Measurements from ENCODE around the gene CPSF4L.

CPSF4L gene

DNA sequence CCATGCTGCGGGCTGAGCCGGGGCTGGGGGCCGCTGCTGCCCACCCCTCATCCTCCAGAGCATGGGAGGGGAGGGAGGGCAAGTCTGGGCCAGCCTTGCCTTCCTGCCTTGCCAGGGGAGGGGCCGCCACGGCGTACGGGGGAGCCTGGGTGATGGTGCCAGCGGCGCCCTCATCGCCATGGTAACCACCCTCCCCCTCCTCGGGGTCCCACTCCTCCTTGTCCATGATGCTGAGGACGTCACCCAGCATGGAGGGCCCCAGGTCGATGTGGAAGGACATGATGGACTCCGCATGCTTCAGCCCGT, 23.9 kb upstream of the CPSF4L start:
- no peak overlapping the region for H3K27ac ChIP-seq (replicated peaks)
- no peaks in the 10 kb centered on the region for H3K27me3 ChIP-seq (ENCODE audit: insufficient read depth, poor library complexity, severe bottlenecking)
- TF ChIP-seq, protein P1, sequence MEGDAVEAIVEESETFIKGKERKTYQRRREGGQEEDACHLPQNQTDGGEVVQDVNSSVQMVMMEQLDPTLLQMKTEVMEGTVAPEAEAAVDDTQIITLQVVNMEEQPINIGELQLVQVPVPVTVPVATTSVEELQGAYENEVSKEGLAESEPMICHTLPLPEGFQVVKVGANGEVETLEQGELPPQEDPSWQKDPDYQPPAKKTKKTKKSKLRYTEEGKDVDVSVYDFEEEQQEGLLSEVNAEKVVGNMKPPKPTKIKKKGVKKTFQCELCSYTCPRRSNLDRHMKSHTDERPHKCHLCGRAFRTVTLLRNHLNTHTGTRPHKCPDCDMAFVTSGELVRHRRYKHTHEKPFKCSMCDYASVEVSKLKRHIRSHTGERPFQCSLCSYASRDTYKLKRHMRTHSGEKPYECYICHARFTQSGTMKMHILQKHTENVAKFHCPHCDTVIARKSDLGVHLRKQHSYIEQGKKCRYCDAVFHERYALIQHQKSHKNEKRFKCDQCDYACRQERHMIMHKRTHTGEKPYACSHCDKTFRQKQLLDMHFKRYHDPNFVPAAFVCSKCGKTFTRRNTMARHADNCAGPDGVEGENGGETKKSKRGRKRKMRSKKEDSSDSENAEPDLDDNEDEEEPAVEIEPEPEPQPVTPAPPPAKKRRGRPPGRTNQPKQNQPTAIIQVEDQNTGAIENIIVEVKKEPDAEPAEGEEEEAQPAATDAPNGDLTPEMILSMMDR (IDR thresholded peaks at IDR 0.05; ENCODE audit: insufficient read depth, low read length) = no peak
- TF ChIP-seq SPI1 (IDR thresholded peaks at IDR 0.05; ENCODE audit: borderline replicate concordance, low read depth) (no peak), POLR2AphosphoS5 (IDR thresholded peaks at IDR 0.05; ENCODE audit: low read depth) (no peak)
- TF ChIP-seq, protein P2, sequence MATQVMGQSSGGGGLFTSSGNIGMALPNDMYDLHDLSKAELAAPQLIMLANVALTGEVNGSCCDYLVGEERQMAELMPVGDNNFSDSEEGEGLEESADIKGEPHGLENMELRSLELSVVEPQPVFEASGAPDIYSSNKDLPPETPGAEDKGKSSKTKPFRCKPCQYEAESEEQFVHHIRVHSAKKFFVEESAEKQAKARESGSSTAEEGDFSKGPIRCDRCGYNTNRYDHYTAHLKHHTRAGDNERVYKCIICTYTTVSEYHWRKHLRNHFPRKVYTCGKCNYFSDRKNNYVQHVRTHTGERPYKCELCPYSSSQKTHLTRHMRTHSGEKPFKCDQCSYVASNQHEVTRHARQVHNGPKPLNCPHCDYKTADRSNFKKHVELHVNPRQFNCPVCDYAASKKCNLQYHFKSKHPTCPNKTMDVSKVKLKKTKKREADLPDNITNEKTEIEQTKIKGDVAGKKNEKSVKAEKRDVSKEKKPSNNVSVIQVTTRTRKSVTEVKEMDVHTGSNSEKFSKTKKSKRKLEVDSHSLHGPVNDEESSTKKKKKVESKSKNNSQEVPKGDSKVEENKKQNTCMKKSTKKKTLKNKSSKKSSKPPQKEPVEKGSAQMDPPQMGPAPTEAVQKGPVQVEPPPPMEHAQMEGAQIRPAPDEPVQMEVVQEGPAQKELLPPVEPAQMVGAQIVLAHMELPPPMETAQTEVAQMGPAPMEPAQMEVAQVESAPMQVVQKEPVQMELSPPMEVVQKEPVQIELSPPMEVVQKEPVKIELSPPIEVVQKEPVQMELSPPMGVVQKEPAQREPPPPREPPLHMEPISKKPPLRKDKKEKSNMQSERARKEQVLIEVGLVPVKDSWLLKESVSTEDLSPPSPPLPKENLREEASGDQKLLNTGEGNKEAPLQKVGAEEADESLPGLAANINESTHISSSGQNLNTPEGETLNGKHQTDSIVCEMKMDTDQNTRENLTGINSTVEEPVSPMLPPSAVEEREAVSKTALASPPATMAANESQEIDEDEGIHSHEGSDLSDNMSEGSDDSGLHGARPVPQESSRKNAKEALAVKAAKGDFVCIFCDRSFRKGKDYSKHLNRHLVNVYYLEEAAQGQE (IDR thresholded peaks at IDR 0.05; ENCODE audit: insufficient replicate concordance, low read depth) = no peak
- no peak for DNase-seq (ENCODE audit: low read depth in 1 of 2, low spot score in 1 of 2)
- H3K4me3 ChIP-seq (replicated peaks; ENCODE audit: insufficient read depth, low read length) = no peak overlapping the region

DNA sequence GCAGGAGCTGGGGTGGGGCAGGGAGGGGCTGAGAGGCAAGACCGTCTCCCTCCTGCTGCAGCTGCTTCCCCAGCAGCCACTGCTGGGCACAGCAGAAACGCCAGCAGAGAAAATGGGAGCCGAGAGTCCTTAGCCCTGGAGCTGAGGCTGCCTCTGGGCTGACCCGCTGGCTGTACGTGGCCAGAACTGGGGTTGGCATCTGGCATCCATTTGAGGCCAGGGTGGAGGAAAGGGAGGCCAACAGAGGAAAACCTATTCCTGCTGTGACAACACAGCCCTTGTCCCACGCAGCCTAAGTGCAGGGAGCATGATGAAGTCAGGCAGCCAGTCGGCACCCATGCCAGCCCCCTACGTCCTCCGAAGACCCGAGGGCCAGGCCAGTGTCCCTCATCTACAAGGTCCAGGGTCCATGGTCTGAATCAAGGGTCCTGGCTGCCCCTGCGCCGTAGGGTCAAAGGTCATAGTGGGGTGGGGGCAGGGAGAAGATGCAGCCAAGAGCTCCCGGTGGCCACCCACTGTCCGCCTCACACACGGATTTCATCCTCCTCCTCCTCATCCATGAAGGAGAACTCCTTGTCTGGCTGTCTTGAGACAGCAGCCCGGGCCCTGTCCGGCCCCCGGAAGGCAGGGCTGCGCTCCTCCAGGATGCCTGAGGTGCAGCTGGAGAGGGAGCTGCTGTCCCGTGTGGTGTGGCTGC, 23.4 kb upstream of the CPSF4L start:
- no peak for DNase-seq (ENCODE audit: low read depth in 1 of 2, low spot score in 1 of 2)
- no peak overlapping the region for H3K27ac ChIP-seq (replicated peaks)
- TF ChIP-seq SPI1 (IDR thresholded peaks at IDR 0.05; ENCODE audit: borderline replicate concordance, low read depth) (no peak), POLR2AphosphoS5 (IDR thresholded peaks at IDR 0.05; ENCODE audit: low read depth) (no peak)
- H3K27me3 ChIP-seq (ENCODE audit: insufficient read depth, poor library complexity, severe bottlenecking) = no peaks in the 10 kb centered on the region
- no peak overlapping the region for H3K4me3 ChIP-seq (replicated peaks; ENCODE audit: insufficient read depth, low read length)

DNA sequence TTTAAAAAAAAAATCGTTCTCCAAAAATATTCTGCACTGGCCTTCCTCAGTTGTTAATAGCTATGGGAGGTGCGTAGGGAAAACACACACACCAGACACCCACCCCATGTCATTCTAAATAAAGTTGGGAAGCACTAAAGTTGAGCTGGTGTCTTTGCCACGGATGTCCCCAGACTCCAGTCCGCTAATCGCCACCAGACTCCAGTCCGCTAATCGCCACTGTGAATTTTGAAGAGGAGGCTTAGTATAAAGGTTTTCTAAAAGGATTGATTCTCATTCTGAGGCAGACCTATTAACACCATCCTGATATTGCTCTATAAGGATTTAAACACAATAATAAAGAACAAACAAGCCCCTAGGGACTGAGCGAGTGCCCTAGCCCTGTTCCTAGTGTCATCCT, 22.7 kb upstream of the CPSF4L start:
- TF ChIP-seq, protein P1 (IDR thresholded peaks at IDR 0.05; ENCODE audit: insufficient read depth, low read length) = no peak
- no peak for TF ChIP-seq SPI1 (IDR thresholded peaks at IDR 0.05; ENCODE audit: borderline replicate concordance, low read depth)
- no peak for TF ChIP-seq GABPA (IDR thresholded peaks at IDR 0.05; ENCODE audit: low read depth)
- no peak for TF ChIP-seq POLR2AphosphoS5 (IDR thresholded peaks at IDR 0.05; ENCODE audit: low read depth)
- TF ChIP-seq, protein P2 (IDR thresholded peaks at IDR 0.05; ENCODE audit: insufficient replicate concordance, low read depth) = no peak
- Histone ChIP-seq H3K4me3 (replicated peaks; ENCODE audit: insufficient read depth, low read length) (no peak overlapping the region), H3K27me3 (ENCODE audit: insufficient read depth, poor library complexity, severe bottlenecking) (no peaks in the 10 kb centered on the region), H3K27ac (replicated peaks) (no peak overlapping the region)
- no peak for DNase-seq (ENCODE audit: low read depth in 1 of 2, low spot score in 1 of 2)

DNA sequence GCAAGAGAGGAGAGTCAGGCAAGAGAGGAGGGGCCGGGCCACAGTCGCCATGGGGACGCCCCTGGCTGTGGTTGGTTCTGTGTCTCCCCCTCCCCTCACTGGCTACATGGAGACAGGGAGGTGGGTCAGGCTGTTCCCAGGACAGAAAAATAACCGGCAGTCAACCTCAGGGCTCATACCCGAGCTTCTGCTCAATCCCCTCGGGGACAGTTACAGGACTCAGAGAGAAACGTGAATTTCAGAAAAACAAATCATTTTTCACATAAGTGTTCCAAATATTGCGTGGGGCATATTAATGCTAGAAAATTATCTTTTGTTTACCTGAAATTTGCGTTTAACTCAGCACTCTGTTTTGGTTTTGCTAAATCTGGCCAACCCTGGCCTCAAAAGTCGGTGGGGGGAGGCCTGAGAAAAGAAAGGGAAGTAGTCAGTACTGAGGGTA, 22.2 kb upstream of the CPSF4L start:
- no peak overlapping the region for H3K27ac ChIP-seq (replicated peaks)
- DNase-seq (ENCODE audit: low read depth in 1 of 2, low spot score in 1 of 2) = no peak

More for the DNA sequence above, 22.2 kb upstream of the CPSF4L start:
- no peak overlapping the region for H3K4me3 ChIP-seq (replicated peaks; ENCODE audit: insufficient read depth, low read length)
- no peak for TF ChIP-seq SPI1 (IDR thresholded peaks at IDR 0.05; ENCODE audit: borderline replicate concordance, low read depth)
- TF ChIP-seq, protein P2 (IDR thresholded peaks at IDR 0.05; ENCODE audit: insufficient replicate concordance, low read depth) = no peak
- TF ChIP-seq, protein P1 (IDR thresholded peaks at IDR 0.05; ENCODE audit: insufficient read depth, low read length) = no peak
- no peak for TF ChIP-seq POLR2AphosphoS5 (IDR thresholded peaks at IDR 0.05; ENCODE audit: low read depth)
- TF ChIP-seq GABPA (IDR thresholded peaks at IDR 0.05; ENCODE audit: low read depth) = no peak
- no peaks in the 10 kb centered on the region for H3K27me3 ChIP-seq (ENCODE audit: insufficient read depth, poor library complexity, severe bottlenecking)

Data from HL-60 (cell line).